Measurements from ENCODE around the gene SLC22A31.

Gene SLC22A31

DNA sequence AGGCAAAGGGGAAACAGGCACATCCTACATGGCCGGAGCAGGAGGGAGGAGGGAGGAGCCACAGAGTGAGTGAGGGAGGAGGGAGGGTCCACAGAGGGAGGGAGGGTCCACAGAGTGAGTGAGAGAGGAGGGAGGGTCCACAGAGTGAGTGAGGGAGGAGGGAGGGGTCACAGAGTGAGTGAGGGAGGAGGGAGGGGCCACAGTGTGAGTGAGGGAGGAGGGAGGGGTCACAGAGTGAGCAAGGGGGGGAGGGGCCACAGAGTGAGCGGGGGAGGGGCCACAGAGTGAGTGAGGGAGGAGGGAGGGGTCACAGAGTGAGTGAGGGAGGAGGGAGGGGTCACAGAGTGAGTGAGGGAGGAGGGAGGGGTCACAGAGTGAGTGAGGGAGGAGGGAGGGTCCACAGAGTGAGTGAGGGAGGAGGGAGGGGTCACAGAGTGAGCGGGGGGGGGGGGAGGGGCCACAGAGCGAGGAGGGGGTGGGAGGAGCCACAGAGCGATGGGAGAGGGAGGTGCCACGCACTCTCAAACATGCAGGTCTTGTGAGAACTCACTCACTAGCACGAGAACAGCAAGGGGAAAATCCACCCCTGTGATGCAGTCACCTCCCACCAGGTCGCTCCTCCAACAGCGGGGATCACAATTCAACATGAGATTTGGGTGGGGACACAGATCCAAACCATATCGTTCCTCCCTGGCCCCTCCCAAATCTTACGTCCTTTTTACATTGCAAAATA is 53.1 kb downstream of the SLC22A31 start:
- TF ChIP-seq, protein P1, sequence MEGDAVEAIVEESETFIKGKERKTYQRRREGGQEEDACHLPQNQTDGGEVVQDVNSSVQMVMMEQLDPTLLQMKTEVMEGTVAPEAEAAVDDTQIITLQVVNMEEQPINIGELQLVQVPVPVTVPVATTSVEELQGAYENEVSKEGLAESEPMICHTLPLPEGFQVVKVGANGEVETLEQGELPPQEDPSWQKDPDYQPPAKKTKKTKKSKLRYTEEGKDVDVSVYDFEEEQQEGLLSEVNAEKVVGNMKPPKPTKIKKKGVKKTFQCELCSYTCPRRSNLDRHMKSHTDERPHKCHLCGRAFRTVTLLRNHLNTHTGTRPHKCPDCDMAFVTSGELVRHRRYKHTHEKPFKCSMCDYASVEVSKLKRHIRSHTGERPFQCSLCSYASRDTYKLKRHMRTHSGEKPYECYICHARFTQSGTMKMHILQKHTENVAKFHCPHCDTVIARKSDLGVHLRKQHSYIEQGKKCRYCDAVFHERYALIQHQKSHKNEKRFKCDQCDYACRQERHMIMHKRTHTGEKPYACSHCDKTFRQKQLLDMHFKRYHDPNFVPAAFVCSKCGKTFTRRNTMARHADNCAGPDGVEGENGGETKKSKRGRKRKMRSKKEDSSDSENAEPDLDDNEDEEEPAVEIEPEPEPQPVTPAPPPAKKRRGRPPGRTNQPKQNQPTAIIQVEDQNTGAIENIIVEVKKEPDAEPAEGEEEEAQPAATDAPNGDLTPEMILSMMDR (IDR thresholded peaks at IDR 0.05; ENCODE audit: insufficient read depth, low read length, poor library complexity, severe bottlenecking) = no peak
- TF ChIP-seq EZH2phosphoT487 (conservative IDR thresholded peaks at IDR 0.05; ENCODE audit: low read length) = no peak
- no peaks in the 10 kb centered on the region for H3K79me2 ChIP-seq (ENCODE audit: insufficient read depth, low read length)
- H3F3A ChIP-seq (ENCODE audit: insufficient read depth) = peaks cover 12% of the 10 kb centered on the region
- no peak overlapping the region for H3K4me3 ChIP-seq (ENCODE audit: insufficient read depth, low read length, poor library complexity, severe bottlenecking)
- H4K20me1 ChIP-seq (ENCODE audit: low read depth, low read length) = no peaks in the 10 kb centered on the region
- H3K9ac ChIP-seq (ENCODE audit: low read length) = no peak overlapping the region
- no peak overlapping the region for H3K27ac ChIP-seq (ENCODE audit: low read depth, low read length)
- H3K9me3 ChIP-seq (ENCODE audit: insufficient read depth, low read length) = peaks cover 14% of the 10 kb centered on the region; the same call in 1 of the 2 replicates
- no peak overlapping the region for H3K4me2 ChIP-seq (ENCODE audit: low read depth, low read length, poor library complexity, severe bottlenecking)
- peaks cover 46% of the 10 kb centered on the region for H3K36me3 ChIP-seq (ENCODE audit: low read length)
- no peaks in the 10 kb centered on the region for H3K27me3 ChIP-seq (ENCODE audit: low read length)
- H3K9me2 ChIP-seq (replicated peaks; ENCODE audit: insufficient read depth, low read length) = no peaks in the 10 kb centered on the region
- H2AFZ ChIP-seq (ENCODE audit: low read depth, low read length, severe bottlenecking) = no peak overlapping the region

DNA sequence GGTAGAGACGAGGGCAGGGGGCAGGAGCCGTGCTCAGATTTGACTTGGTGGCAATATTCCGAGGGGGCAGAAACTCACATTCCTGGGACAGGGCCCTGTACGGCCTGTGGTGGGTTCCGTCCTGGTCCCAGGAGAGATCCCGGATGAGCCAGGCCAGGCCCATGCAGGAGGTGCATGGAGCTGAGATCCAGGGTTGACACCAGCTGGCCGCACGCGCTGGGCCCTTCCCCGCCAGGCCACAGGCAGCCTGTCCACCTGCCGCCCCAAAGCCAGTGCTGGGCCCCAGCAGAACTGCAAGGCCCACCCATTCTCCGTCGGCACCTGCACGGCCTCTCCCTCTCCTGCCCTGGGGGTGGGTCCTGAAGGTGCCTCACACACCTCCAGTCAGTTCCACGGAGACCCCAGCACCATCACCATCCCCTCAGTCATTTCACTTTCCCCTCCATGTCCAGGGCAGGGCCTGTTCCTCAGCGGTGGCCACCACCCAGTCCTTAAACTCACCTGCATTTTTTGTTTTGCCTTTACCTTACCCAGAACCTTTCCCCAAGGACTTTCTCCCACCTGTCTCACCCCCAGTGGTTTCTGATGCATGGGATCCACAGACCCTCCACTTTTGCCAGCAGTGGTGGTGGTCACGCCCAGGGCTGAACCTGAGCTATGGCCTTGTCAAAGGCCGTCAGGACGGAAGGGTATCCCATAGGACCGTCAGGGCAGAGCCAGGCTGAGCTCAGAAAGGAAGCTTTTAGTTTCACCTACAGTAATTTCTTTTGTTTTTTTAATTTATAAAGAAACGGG is 53.9 kb downstream of the SLC22A31 start:
- Histone ChIP-seq H3K79me2 (ENCODE audit: insufficient read depth, low read length) (no peaks in the 10 kb centered on the region), H3K27me3 (ENCODE audit: low read length) (no peaks in the 10 kb centered on the region), H2AFZ (ENCODE audit: low read depth, low read length, severe bottlenecking) (no peak overlapping the region), H4K20me1 (ENCODE audit: low read depth, low read length) (no peaks in the 10 kb centered on the region), H3K27ac (ENCODE audit: low read depth, low read length) (no peak overlapping the region), H3K36me3 (ENCODE audit: low read length) (peaks cover 46% of the 10 kb centered on the region), H3K9ac (ENCODE audit: low read length) (no peak overlapping the region), H3K4me3 (ENCODE audit: insufficient read depth, low read length, poor library complexity, severe bottlenecking) (no peak overlapping the region), H3F3A (ENCODE audit: insufficient read depth) (peaks cover 6% of the 10 kb centered on the region), H3K4me2 (ENCODE audit: low read depth, low read length, poor library complexity, severe bottlenecking) (no peak overlapping the region), H3K9me2 (replicated peaks; ENCODE audit: insufficient read depth, low read length) (no peaks in the 10 kb centered on the region), H3K9me3 (ENCODE audit: insufficient read depth, low read length) (peaks cover 14% of the 10 kb centered on the region; the same call in 1 of the 2 replicates)
- TF ChIP-seq EZH2phosphoT487 (conservative IDR thresholded peaks at IDR 0.05; ENCODE audit: low read length) = no peak
- TF ChIP-seq, protein P1 (IDR thresholded peaks at IDR 0.05; ENCODE audit: insufficient read depth, low read length, poor library complexity, severe bottlenecking) = no peak
